NCI-H2107 treated with DMSO at 0.1 percent for 48 hours (cell line): ENCODE measurements around the gene CCL28.
"Not testable (repeated sequence)": the region's sequence is repeated elsewhere in the genome, so short reads cannot be mapped to it uniquely, and the experiment has no call there.

Experiments used
- DNase-seq: peaks from one replicate; lab custom pipeline; 2025; ENCODE audit not compliant: unreplicated experiment; lab: John Stamatoyannopoulos, UW

Gene CCL28

GRCh38 chr5:43411495-43411894 lies 696 bp downstream of the CCL28 start:
- no peak for DNase-seq

- DNase-seq: peak; percentile 53
Observed at GRCh38 chr5:43410414-43410813, 1.8 kb downstream of the CCL28 start.

- peak; percentile 100 for DNase-seq
Observed at GRCh38 chr5:43409809-43410271, 2.4 kb downstream of the CCL28 start.

GRCh38 chr5:43402524-43403066 lies 9.6 kb downstream of the CCL28 start:
- not testable (repeated sequence) for DNase-seq

- no peak for DNase-seq
Observed at GRCh38 chr5:43401827-43402226, 10.4 kb downstream of the CCL28 start.

GRCh38 chr5:43400082-43400481 lies 12.1 kb downstream of the CCL28 start:
- no peak for DNase-seq

- DNase-seq: no peak
Observed at GRCh38 chr5:43396762-43397304, 15.4 kb downstream of the CCL28 start.

GRCh38 chr5:43390471-43390870 lies 21.7 kb downstream of the CCL28 start:
- no peak for DNase-seq

- DNase-seq: peak; percentile 99
Observed at GRCh38 chr5:43389679-43390329, 22.4 kb downstream of the CCL28 start.

GRCh38 chr5:43386960-43387362 lies 25.2 kb downstream of the CCL28 start:
- no peak for DNase-seq

GRCh38 chr5:43376496-43377140 lies 35.6 kb downstream of the CCL28 start:
- no peak for DNase-seq

- DNase-seq: no peak
Observed at GRCh38 chr5:43371821-43372220, 40.4 kb downstream of the CCL28 start.

GRCh38 chr5:43370352-43370751 lies 41.8 kb downstream of the CCL28 start:
- no peak for DNase-seq

- no peak for DNase-seq
Observed at GRCh38 chr5:43369651-43370050, 42.5 kb downstream of the CCL28 start.

GRCh38 chr5:43367909-43368669 lies 44.1 kb downstream of the CCL28 start:
- no peak for DNase-seq

GRCh38 chr5:43367453-43367852 lies 44.7 kb downstream of the CCL28 start:
- DNase-seq: no peak

- not testable (repeated sequence) for DNase-seq
Observed at GRCh38 chr5:43366680-43367246, 45.4 kb downstream of the CCL28 start.

GRCh38 chr5:43365155-43365554 lies 47.0 kb downstream of the CCL28 start:
- DNase-seq: not testable (repeated sequence)

GRCh38 chr5:43363445-43364152 lies 48.6 kb downstream of the CCL28 start:
- no peak for DNase-seq

GRCh38 chr5:43362725-43363435 lies 49.3 kb downstream of the CCL28 start:
- no peak for DNase-seq
